ENCODE results near the gene TMEM240. TPM values are rescaled to one million over a fixed set of nuclear protein-coding genes. Genes with fewer than 3 reads are reported as not detected.
"Not testable (repeated sequence)": the region's sequence is repeated elsewhere in the genome, so short reads cannot be mapped to it uniquely, and the experiment has no call there.

TMEM240 gene
- total RNA-seq, 2 experiments from 2014 or later, result 0.28 TPM; not detected in 1

GRCh38 chr1:1533176-1533893, 7.1 kb downstream of the TMEM240 start:
- H3K4me1 Mint-ChIP-seq, POLR2A ChIA-PET: not testable (repeated sequence)

GRCh38 chr1:1531947-1532346, 8.5 kb downstream of the TMEM240 start:
- CTCF ChIA-PET, result no interaction called here
- Mint-ChIP-seq H3K27ac (no peak overlapping the region), H3K4me1 (no peaks in the 10 kb centered on the region), H3K36me3 (ENCODE audit: low read depth) (peaks cover 31% of the 10 kb centered on the region), H3K27me3 (no peaks in the 10 kb centered on the region), H3K4me3 (no peak overlapping the region), H3K9me3 (peaks cover 7% of the 10 kb centered on the region)
- POLR2A ChIA-PET, result no interaction called here
- no peak for DNase-seq

More at GRCh38 chr1:1533176-1533893, 7.1 kb downstream of the TMEM240 start:
- H3K4me3 Mint-ChIP-seq, H3K27me3 Mint-ChIP-seq, CTCF ChIA-PET, H3K27ac Mint-ChIP-seq, H3K9me3 Mint-ChIP-seq, DNase-seq: not testable (repeated sequence)
- peaks cover 27% of the 10 kb centered on the region for H3K36me3 Mint-ChIP-seq (ENCODE audit: low read depth)

GRCh38 chr1:1529936-1530335, 10.5 kb downstream of the TMEM240 start:
- DNase-seq, result no peak
- Mint-ChIP-seq H3K9me3 (peaks cover 7% of the 10 kb centered on the region), H3K27ac (no peak overlapping the region), H3K36me3 (ENCODE audit: low read depth) (peaks cover 31% of the 10 kb centered on the region), H3K4me1 (no peaks in the 10 kb centered on the region), H3K27me3 (no peaks in the 10 kb centered on the region), H3K4me3 (no peak overlapping the region)
- POLR2A ChIA-PET, result interaction anchor here (1.1 kb wide), 1 partner anchor 9 kb away, joined by 3 read pairs; no protein-coding TSS in a partner anchor
- CTCF ChIA-PET, result no interaction called here

GRCh38 chr1:1529321-1529720, 11.1 kb downstream of the TMEM240 start:
- POLR2A ChIA-PET, result interaction anchor here (1.1 kb wide), 1 partner anchor 9 kb away, joined by 3 read pairs; no protein-coding TSS in a partner anchor
- Mint-ChIP-seq H3K27me3 (no peaks in the 10 kb centered on the region), H3K4me1 (no peaks in the 10 kb centered on the region), H3K36me3 (ENCODE audit: low read depth) (peaks cover 31% of the 10 kb centered on the region), H3K4me3 (no peak overlapping the region), H3K27ac (no peak overlapping the region), H3K9me3 (peaks cover 7% of the 10 kb centered on the region)
- CTCF ChIA-PET, result no interaction called here
- DNase-seq, result no peak

GRCh38 chr1:1528301-1529267, 11.8 kb downstream of the TMEM240 start:
- no peak for DNase-seq
- H3K4me3 Mint-ChIP-seq, result no peak overlapping the region
- ChIA-PET POLR2A (interaction anchor here (1.1 kb wide), 1 partner anchor 10 kb away, joined by 3 read pairs; no protein-coding TSS in a partner anchor), CTCF (no interaction called here)
- H3K9me3 Mint-ChIP-seq, result peaks cover 7% of the 10 kb centered on the region
- H3K27ac Mint-ChIP-seq, result no peak overlapping the region
- peaks cover 31% of the 10 kb centered on the region for H3K36me3 Mint-ChIP-seq (ENCODE audit: low read depth)
- no peaks in the 10 kb centered on the region for H3K4me1 Mint-ChIP-seq
- H3K27me3 Mint-ChIP-seq, result no peaks in the 10 kb centered on the region

- POLR2A ChIA-PET, result no interaction called here
- Mint-ChIP-seq H3K9me3 (peaks cover 7% of the 10 kb centered on the region), H3K27ac (no peak overlapping the region), H3K4me1 (no peaks in the 10 kb centered on the region), H3K27me3 (no peaks in the 10 kb centered on the region), H3K4me3 (no peak overlapping the region), H3K36me3 (ENCODE audit: low read depth) (peaks cover 29% of the 10 kb centered on the region)
- DNase-seq, result no peak
- CTCF ChIA-PET, result no interaction called here
These were observed 13.2 kb downstream of the TMEM240 start for GRCh38 chr1:1527092-1527816.

- H3K36me3 Mint-ChIP-seq (ENCODE audit: low read depth), result peaks cover 24% of the 10 kb centered on the region
- CTCF ChIA-PET, H3K4me3 Mint-ChIP-seq, POLR2A ChIA-PET, H3K27me3 Mint-ChIP-seq, H3K9me3 Mint-ChIP-seq, DNase-seq, H3K4me1 Mint-ChIP-seq, H3K27ac Mint-ChIP-seq: not testable (repeated sequence)
These were observed 13.9 kb downstream of the TMEM240 start for GRCh38 chr1:1526476-1526875.

- H3K4me3 Mint-ChIP-seq, H3K27ac Mint-ChIP-seq, DNase-seq, H3K4me1 Mint-ChIP-seq, H3K9me3 Mint-ChIP-seq, POLR2A ChIA-PET, CTCF ChIA-PET, H3K27me3 Mint-ChIP-seq: not testable (repeated sequence)
- H3K36me3 Mint-ChIP-seq (ENCODE audit: low read depth), result peaks cover 15% of the 10 kb centered on the region
These were observed 15.6 kb downstream of the TMEM240 start for GRCh38 chr1:1524750-1525383.

- H3K27ac Mint-ChIP-seq; POLR2A ChIA-PET; H3K4me1 Mint-ChIP-seq; H3K27me3 Mint-ChIP-seq; H3K4me3 Mint-ChIP-seq; CTCF ChIA-PET; H3K9me3 Mint-ChIP-seq; H3K36me3 Mint-ChIP-seq (ENCODE audit: low read depth); DNase-seq: not testable (repeated sequence)
These were observed 16.8 kb downstream of the TMEM240 start for GRCh38 chr1:1523651-1524050.

GRCh38 chr1:1523226-1523625, 17.2 kb downstream of the TMEM240 start:
- H3K4me1 Mint-ChIP-seq, POLR2A ChIA-PET, H3K27me3 Mint-ChIP-seq, CTCF ChIA-PET, H3K27ac Mint-ChIP-seq, H3K9me3 Mint-ChIP-seq, DNase-seq, H3K4me3 Mint-ChIP-seq: not testable (repeated sequence)
- H3K36me3 Mint-ChIP-seq (ENCODE audit: low read depth), result peaks cover 12% of the 10 kb centered on the region

- CTCF ChIA-PET, DNase-seq, H3K4me3 Mint-ChIP-seq, POLR2A ChIA-PET, H3K27ac Mint-ChIP-seq, H3K27me3 Mint-ChIP-seq, H3K9me3 Mint-ChIP-seq, H3K4me1 Mint-ChIP-seq: not testable (repeated sequence)
- peaks cover 17% of the 10 kb centered on the region for H3K36me3 Mint-ChIP-seq (ENCODE audit: low read depth)
These were observed 17.9 kb downstream of the TMEM240 start for GRCh38 chr1:1522536-1522935.

GRCh38 chr1:1521331-1521730, 19.1 kb downstream of the TMEM240 start:
- no peak for DNase-seq
- Mint-ChIP-seq H3K4me1 (no peaks in the 10 kb centered on the region), H3K4me3 (no peak overlapping the region), H3K36me3 (ENCODE audit: low read depth) (peaks cover 13% of the 10 kb centered on the region), H3K27ac (no peak overlapping the region), H3K27me3 (no peaks in the 10 kb centered on the region), H3K9me3 (no peaks in the 10 kb centered on the region)
- CTCF ChIA-PET, result no interaction called here
- POLR2A ChIA-PET, result no interaction called here

All from activated CD4-positive, alpha-beta memory T cell treated with anti-CD3 and anti-CD28 coated beads, Interleukin-2, amount 10 ng/mL, durations not matched to agents 7 days and 5 days (primary cell).